Nephron (organoid): Measurements from ENCODE around the gene TBX20.

Source experiments
- H3K27ac Mint-ChIP-seq, 3 experiments: 2 replicates each; pipeline ENCODE4 v1.8.0; 2020; ENCODE audit warnings: mixed read lengths in 3 of 3, mild to moderate bottlenecking in 2 of 3, moderate library complexity in 1 of 3
- H3K27me3 Mint-ChIP-seq: 2 replicates; pipeline ENCODE4 v1.8.0; 2021; ENCODE audit warnings: low read depth, mild to moderate bottlenecking, moderate library complexity, mixed read lengths
- H3K36me3 Mint-ChIP-seq: 2 replicates; pipeline ENCODE4 v1.8.0; 2020; ENCODE audit warnings: low read depth, mixed read lengths
- H3K4me1 Mint-ChIP-seq: 2 replicates; pipeline ENCODE4 v1.8.0; 2020; ENCODE audit warnings: mixed read lengths
- H3K4me3 Mint-ChIP-seq, 3 experiments: 2 replicates each; pipeline ENCODE4 v1.8.0; 2020; ENCODE audit warnings: mild to moderate bottlenecking in 3 of 3, mixed read lengths in 3 of 3, moderate library complexity in 2 of 3
- H3K9me3 Mint-ChIP-seq: 2 replicates; pipeline ENCODE4 v1.8.0; 2020; ENCODE audit warnings: mixed read lengths
- CTCF ChIP-seq, 3 experiments: fragments of 200-600 bp; sonication (generic); IDR thresholded peaks; one replicate each; pipeline ENCODE4 v1.5.0; 2021; ENCODE audit warnings: antibody characterized with exemption in 3 of 3; ENCODE audit not compliant: unreplicated experiment in 3 of 3

The TBX20 gene

DNA sequence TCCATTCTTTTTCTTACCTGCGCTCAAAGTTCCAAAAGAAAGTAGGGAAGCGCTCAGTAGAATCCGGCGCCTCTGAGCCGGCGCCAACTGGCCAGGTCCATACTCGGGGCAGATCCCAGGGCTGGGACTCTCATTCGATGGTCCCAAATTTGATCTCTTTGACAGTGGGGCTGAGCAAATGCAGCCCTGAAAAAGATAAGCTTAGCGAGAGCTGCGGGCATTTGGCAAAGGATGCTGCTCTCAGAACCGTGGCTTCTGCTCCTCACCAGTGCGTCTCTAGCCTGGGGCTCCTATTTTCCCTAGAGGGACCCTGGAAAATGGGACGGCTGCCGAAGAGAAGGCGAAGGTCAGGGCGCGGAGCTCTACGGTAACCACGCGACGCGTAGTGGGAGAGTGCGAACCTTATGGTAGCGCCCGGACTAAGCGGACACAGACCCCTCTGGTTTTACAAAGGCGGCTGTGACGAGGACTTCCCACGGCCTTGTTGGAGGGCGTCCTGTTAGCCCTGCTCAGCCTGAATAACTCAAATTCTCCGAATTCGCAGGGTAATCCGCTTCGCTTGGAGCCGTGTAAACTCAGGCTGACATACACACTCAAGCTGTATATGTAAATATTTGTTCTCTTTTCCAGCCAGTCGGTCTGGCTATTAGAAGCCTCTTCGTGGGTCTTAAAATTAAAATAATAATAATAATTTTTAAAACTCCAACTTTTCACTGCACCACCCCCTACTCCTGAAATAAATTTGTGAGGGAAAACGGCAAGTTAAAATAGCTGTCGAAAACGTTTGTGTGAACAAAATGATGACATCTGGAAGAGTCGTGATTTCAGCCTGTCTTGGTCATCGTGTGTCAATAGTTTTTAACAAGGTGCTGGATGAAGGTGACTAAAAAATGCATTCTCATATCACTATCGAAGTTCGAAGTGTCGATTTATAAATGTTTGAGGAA lies 869 bp upstream of the TBX20 start:
- no peaks in the 10 kb centered on the region for H3K36me3 Mint-ChIP-seq
- H3K27me3 Mint-ChIP-seq = peaks cover 99% of the 10 kb centered on the region
- H3K4me1 Mint-ChIP-seq = peaks cover 10% of the 10 kb centered on the region
- H3K9me3 Mint-ChIP-seq = peaks cover 3% of the 10 kb centered on the region
- no peak overlapping the region for H3K27ac Mint-ChIP-seq
- H3K4me3 Mint-ChIP-seq = peak overlapping the region; percentile 40 to 52 (median 40)
- no peak for TF ChIP-seq CTCF (IDR thresholded peaks at IDR 0.05; ENCODE audit: unreplicated experiment in 3 of 3)

DNA sequence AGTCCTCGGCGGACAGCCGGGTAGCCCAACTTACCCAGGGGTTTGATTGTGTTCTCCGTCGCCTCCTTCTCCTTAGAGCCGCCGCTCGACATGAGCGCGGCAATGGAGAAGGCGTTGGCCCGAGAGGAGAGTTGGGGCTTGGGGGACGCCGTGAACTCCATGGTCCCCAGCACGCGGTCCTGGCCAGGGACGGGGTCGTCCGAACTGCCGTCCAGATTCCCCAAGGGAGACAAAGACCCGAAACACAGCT lies 515 bp downstream of the TBX20 start:
- H3K4me3 Mint-ChIP-seq = peak overlapping the region; percentile 57 to 75 (median 65)
- H3K4me1 Mint-ChIP-seq = peaks cover 10% of the 10 kb centered on the region
- peaks cover 99% of the 10 kb centered on the region for H3K27me3 Mint-ChIP-seq
- peaks cover 4% of the 10 kb centered on the region for H3K9me3 Mint-ChIP-seq
- TF ChIP-seq CTCF (IDR thresholded peaks at IDR 0.05; ENCODE audit: unreplicated experiment in 3 of 3) = no peak
- no peak overlapping the region for H3K27ac Mint-ChIP-seq
- H3K36me3 Mint-ChIP-seq = no peaks in the 10 kb centered on the region

GRCh38 chr7:35252612-35253459 lies 1.1 kb downstream of the TBX20 start:
- TF ChIP-seq CTCF (IDR thresholded peaks at IDR 0.05; ENCODE audit: unreplicated experiment in 3 of 3) = no peak
- H3K27ac Mint-ChIP-seq = no peak overlapping the region
- H3K4me1 Mint-ChIP-seq = peaks cover 10% of the 10 kb centered on the region
- H3K27me3 Mint-ChIP-seq = peaks cover 99% of the 10 kb centered on the region
- H3K9me3 Mint-ChIP-seq = peaks cover 4% of the 10 kb centered on the region
- H3K36me3 Mint-ChIP-seq = no peaks in the 10 kb centered on the region
- peak overlapping the region; percentile 37 to 75 (median 57) for H3K4me3 Mint-ChIP-seq

GRCh38 chr7:35251606-35252310 lies 2.1 kb downstream of the TBX20 start:
- no peak for TF ChIP-seq CTCF (IDR thresholded peaks at IDR 0.05; ENCODE audit: unreplicated experiment in 3 of 3)
- Mint-ChIP-seq H3K36me3 (no peaks in the 10 kb centered on the region), H3K4me3 (no peak overlapping the region), H3K27me3 (peaks cover 99% of the 10 kb centered on the region), H3K9me3 (peaks cover 4% of the 10 kb centered on the region), H3K27ac (no peak overlapping the region), H3K4me1 (peaks cover 4% of the 10 kb centered on the region)

- H3K27me3 Mint-ChIP-seq = peaks cover 98% of the 10 kb centered on the region
- H3K36me3 Mint-ChIP-seq = no peaks in the 10 kb centered on the region
- TF ChIP-seq CTCF (IDR thresholded peaks at IDR 0.05; ENCODE audit: unreplicated experiment in 3 of 3) = no peak
- H3K4me1 Mint-ChIP-seq = no peaks in the 10 kb centered on the region
- no peak overlapping the region for H3K4me3 Mint-ChIP-seq
- H3K27ac Mint-ChIP-seq = no peak overlapping the region
- H3K9me3 Mint-ChIP-seq = peaks cover 4% of the 10 kb centered on the region
Measured at GRCh38 chr7:35250941-35251340, 3.0 kb downstream of the TBX20 start.
